Measurements from ENCODE around the gene CEP44. TPM values are rescaled to one million over a fixed set of nuclear protein-coding genes. Genes with fewer than 3 reads are reported as not detected.
"Not testable (repeated sequence)": the region's sequence is repeated elsewhere in the genome, so short reads cannot be mapped to it uniquely, and the experiment has no call there.

Gene CEP44
- total RNA-seq, 1 experiment from 2014 or later, result 14.4 TPM

- no peaks in the 10 kb centered on the region for H3K27me3 ChIP-seq
- H3K4me3 ChIP-seq, result no peak overlapping the region
- H3K9me3 ChIP-seq (replicated peaks), result no peaks in the 10 kb centered on the region
- no peaks in the 10 kb centered on the region for H3K36me3 ChIP-seq
- no peak for DNase-seq
- no peak overlapping the region for H3K27ac ChIP-seq
- H3K4me1 ChIP-seq, result no peaks in the 10 kb centered on the region
Measured at GRCh38 chr4:174373821-174374220, 90.1 kb downstream of the CEP44 start.

GRCh38 chr4:174375422-174375821, 91.7 kb downstream of the CEP44 start:
- Histone ChIP-seq H3K36me3 (no peaks in the 10 kb centered on the region), H3K27ac (no peak overlapping the region), H3K27me3 (no peaks in the 10 kb centered on the region), H3K4me1 (no peaks in the 10 kb centered on the region), H3K4me3 (no peak overlapping the region), H3K9me3 (replicated peaks) (no peaks in the 10 kb centered on the region)
- no peak for DNase-seq

- no peak for DNase-seq
- H3K36me3 ChIP-seq, result no peaks in the 10 kb centered on the region
- no peaks in the 10 kb centered on the region for H3K4me1 ChIP-seq
- no peaks in the 10 kb centered on the region for H3K27me3 ChIP-seq
- H3K9me3 ChIP-seq (replicated peaks), result no peaks in the 10 kb centered on the region
- no peak overlapping the region for H3K4me3 ChIP-seq
- no peak overlapping the region for H3K27ac ChIP-seq
Measured at GRCh38 chr4:174377613-174378012, 93.9 kb downstream of the CEP44 start.

- no peak for DNase-seq
- Histone ChIP-seq H3K4me1 (no peaks in the 10 kb centered on the region), H3K4me3 (no peak overlapping the region), H3K36me3 (no peaks in the 10 kb centered on the region), H3K9me3 (replicated peaks) (no peaks in the 10 kb centered on the region), H3K27ac (no peak overlapping the region), H3K27me3 (no peaks in the 10 kb centered on the region)
Measured at GRCh38 chr4:174378951-174379350, 95.2 kb downstream of the CEP44 start.

- H3K4me1 ChIP-seq; H3K9me3 ChIP-seq (replicated peaks); H3K27me3 ChIP-seq; DNase-seq; H3K27ac ChIP-seq; H3K36me3 ChIP-seq; H3K4me3 ChIP-seq: not testable (repeated sequence)
Measured at GRCh38 chr4:174380206-174380605, 96.5 kb downstream of the CEP44 start.

GRCh38 chr4:174380699-174381439, 97.2 kb downstream of the CEP44 start:
- no peaks in the 10 kb centered on the region for H3K36me3 ChIP-seq
- no peaks in the 10 kb centered on the region for H3K27me3 ChIP-seq
- no peak overlapping the region for H3K27ac ChIP-seq
- no peak overlapping the region for H3K4me3 ChIP-seq
- DNase-seq, result no peak
- no peaks in the 10 kb centered on the region for H3K4me1 ChIP-seq
- no peaks in the 10 kb centered on the region for H3K9me3 ChIP-seq (replicated peaks)

- no peak for DNase-seq
- H3K27ac ChIP-seq, result no peak overlapping the region
- no peaks in the 10 kb centered on the region for H3K27me3 ChIP-seq
- no peaks in the 10 kb centered on the region for H3K4me1 ChIP-seq
- H3K4me3 ChIP-seq, result no peak overlapping the region
- H3K36me3 ChIP-seq, result no peaks in the 10 kb centered on the region
- no peaks in the 10 kb centered on the region for H3K9me3 ChIP-seq (replicated peaks)
Measured at GRCh38 chr4:174381440-174381800, 97.7 kb downstream of the CEP44 start.

Other genes with a start within 250 kb of the CEP44 start
- 7.8 and 9.9 TPM in 2 replicates for gene FBXO8, start 244 bp upstream of the CEP44 start, total RNA-seq (2014; rRNA removed; shearing (Covaris generic))
- gene HPGD, start 238.6 kb downstream of the CEP44 start, total RNA-seq (2014; rRNA removed; shearing (Covaris generic)), result not detected in 2 replicates

All from SJCRH30 (cell line).